ENCODE measurements around the gene GLIS2. TPM values are rescaled to one million over a fixed set of nuclear protein-coding genes. Genes with fewer than 3 reads are reported as not detected.

Gene GLIS2
- under 1 TPM; 0.15 to 0.25 TPM for total RNA-seq

GRCh38 chr16:4315186-4316107 is at the start of gene GLIS2:
Gene GLIS2, plus strand, starts transcription at chr16:4316067. Its CDS starts 16,214 bp downstream, at chr16:4332281.
- ChIA-PET POLR2A (interaction anchor here (0.6 kb wide), 1 partner anchor 1784 kb away, joined by 3 read pairs; the partner anchor contains the start of gene CEMP1), CTCF (interaction anchor here (1.1 to 2.2 kb wide), 2 partner anchors 8 to 47 kb away, joined by 3 to 9 read pairs; no protein-coding TSS in a partner anchor)

- ChIA-PET POLR2A (interaction anchor here (0.7 kb wide), 1 partner anchor 199 kb away, joined by 3 read pairs; no protein-coding TSS in a partner anchor), CTCF (interaction anchor here (4.7 kb wide), 1 partner anchor 13 kb away, joined by 24 read pairs; no protein-coding TSS in a partner anchor)
Measured at GRCh38 chr16:4266372-4266771, 49.5 kb upstream of the GLIS2 start.

GRCh38 chr16:4270091-4270490 is 45.8 kb upstream of the GLIS2 start:
- ChIA-PET POLR2A (interaction anchor here (1.1 to 4.0 kb wide), 2 partner anchors 17 to 37 kb away, joined by 3 to 33 read pairs; no protein-coding TSS in a partner anchor), CTCF (interaction anchor here (1.4 to 5.3 kb wide), 2 partner anchors 8 to 17 kb away, joined by 4 to 59 read pairs; no protein-coding TSS in a partner anchor)

DNA sequence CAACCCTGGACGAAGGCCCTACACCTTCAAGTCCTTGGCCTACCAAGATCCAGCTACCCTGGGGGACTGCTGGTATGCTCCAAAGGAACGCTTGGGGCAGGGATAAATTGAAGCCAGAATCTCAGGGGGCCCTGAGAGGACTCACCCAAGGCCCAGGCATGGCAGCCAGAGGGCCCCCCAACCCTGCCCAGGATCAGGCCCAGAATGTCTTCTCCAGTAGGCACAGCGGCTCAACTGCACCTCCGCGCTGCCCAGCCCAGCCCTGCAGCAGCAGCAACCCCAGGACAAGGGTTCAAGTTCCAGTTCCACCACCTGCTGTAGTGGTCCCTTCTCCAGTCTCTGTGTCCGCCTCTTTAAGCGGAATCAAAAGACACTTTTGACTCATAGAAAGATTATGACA is 45.3 kb upstream of the GLIS2 start:
- POLR2A ChIA-PET: interaction anchor here (1.1 to 4.0 kb wide), 2 partner anchors 17 to 37 kb away, joined by 3 to 33 read pairs; no protein-coding TSS in a partner anchor
- CTCF ChIA-PET: interaction anchor here (1.4 to 5.3 kb wide), 3 partner anchors 9 to 58 kb away, joined by 4 to 59 read pairs (median 4); no protein-coding TSS in a partner anchor

DNA sequence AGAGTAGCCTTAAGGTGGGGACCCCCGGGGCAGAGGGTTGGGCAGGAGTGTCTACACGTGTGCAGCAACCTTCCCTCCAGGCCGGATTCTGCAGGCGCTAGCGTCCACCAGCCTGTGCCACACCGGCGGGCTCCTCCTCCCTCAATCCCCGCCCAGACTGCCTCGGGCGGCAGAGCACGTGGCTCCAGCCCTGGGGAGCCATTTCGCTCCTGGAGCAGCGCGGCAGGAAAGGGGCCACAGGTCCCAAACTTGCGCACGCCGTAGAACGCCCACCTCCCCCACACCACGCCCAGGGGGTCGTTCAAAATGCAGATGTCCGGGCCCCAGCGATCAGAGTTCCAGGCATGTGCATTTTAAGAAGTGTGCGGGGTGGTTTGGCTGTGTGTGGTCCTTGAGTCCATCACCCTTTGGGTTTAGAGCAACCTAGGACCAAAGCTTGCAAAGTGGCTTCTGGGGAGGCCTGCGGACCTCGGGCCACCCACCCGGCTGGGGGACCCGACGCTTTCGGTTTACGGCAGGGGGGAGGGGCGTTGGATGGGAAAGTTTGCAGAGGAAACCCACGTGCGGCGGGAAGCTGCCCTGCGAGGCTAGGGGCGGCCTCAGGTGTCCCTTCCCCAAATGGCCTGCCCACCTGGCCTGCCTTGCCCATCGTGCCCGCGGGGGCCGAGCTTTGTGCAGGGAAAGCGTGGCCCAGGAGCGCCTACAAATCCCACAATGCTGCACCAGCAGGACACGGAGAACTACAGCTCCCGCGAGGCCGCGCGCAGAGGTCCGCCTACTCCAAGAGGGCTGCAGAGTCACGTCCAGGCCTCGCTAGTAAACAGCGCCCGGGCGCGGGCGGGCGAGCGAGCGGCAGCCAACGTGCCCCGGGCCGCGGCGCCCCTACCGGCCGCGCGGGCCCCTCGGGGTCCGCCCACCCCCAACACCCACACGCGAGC is 44.4 kb upstream of the GLIS2 start:
- ChIA-PET CTCF (interaction anchor here (0.6 to 5.3 kb wide), 6 partner anchors 10 to 57 kb away, joined by 3 to 59 read pairs (median 4); no protein-coding TSS in a partner anchor), POLR2A (interaction anchor here (0.6 to 4.0 kb wide), 10 partner anchors 11 to 747 kb away, joined by 3 to 33 read pairs (median 3); partner anchors contain the start of genes MGRN1 and NMRAL1)

DNA sequence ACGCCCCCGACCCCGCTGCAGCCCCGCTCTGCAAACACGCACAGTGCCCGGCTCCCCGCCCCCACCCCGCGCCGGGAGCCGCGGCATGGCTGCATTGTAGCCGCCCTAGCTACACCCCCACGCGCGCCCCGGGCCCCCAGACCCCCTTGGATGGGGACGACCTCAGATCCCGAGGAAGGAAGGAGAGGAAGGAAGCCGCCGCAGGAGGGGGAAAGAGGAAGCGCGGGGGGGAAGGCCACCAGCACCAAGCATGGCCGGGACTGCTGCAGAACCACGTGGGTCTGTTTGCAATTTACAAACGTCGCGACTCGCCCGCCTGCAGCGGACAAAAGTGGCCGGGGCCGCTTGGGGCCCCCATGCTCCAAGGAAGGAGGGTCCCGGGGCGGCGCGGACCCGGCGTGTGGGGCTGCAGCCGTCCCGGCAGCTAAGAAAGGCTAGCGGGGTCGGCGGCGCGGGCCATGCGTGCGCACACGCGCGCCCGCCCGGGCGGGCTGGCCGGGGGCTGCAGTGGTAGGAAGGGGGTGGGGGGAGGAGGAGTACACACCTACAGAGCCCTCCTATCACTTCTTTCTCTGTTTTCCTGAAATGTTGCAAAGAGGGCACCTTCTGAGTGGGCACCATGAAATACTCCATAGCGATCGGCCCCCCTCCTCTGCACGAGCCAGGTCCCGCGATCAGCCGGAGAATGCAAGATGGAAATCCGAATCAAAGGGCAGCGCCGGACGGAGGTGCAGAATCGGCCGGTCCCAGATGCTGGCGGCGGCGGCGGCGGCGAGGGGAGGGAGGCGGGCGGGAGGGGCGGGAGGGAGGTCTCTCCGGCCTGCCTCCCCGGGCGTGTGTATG is 43.5 kb upstream of the GLIS2 start:
- POLR2A ChIA-PET: interaction anchor here (0.6 to 4.0 kb wide), 16 partner anchors 12 to 748 kb away, joined by 3 to 33 read pairs (median 4); partner anchors contain the start of genes CREBBP, MGRN1 and NMRAL1
- CTCF ChIA-PET: interaction anchor here (0.6 to 5.3 kb wide), 15 partner anchors 12 to 449 kb away, joined by 3 to 59 read pairs (median 4); no protein-coding TSS in a partner anchor

GRCh38 chr16:4273858-4274311 is 42.0 kb upstream of the GLIS2 start:
- ChIA-PET CTCF (interaction anchor here (0.7 to 5.3 kb wide), 12 partner anchors 11 to 135 kb away, joined by 3 to 59 read pairs (median 5); no protein-coding TSS in a partner anchor), POLR2A (interaction anchor here (1.4 to 4.0 kb wide), 2 partner anchors 20 to 35 kb away, joined by 3 to 33 read pairs; no protein-coding TSS in a partner anchor)

DNA sequence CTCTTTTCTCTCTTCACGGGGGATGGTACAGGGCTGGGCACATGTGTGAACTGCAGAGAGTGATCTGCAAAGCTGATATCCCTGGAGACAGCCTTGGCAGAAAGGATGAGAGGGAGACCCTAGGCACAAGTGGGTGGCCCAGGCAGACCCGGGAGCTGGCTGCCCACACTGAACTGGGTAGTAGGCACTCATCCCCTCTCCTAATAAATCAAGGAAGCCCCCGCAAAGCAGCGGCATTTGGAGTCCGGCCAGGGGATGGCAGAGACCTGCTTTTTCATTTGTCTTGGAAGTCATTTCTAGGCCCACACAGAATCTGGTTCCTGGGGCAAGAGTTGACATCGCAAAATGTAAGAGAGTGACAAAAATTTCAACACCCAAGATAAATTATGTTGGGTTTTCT is 40.0 kb upstream of the GLIS2 start:
- ChIA-PET CTCF (no interaction called here), POLR2A (no interaction called here)

DNA sequence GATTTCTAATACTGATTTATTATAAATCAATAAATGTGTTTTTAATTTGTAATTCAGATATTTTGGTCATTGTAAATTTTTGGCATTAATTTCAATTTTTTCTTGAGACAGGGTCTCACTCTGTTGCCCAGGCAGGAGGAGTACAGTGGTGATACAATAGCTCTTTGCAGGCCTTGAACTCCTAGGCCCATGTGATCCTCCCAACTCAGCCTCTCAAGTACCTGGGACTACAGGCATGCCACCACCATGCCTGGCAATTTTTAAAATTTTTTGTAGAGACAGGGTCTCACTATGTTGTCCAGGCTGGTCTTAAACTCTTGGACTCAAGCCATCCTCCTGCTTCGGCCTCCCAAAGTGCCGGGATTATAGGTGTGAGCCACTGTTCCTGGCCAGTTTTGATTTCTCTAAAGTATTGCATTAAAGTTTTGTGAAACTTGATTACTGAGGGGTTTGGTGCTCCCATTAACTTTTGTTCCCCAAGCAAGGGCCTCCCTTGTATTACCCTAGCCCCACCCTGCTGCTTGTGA is 37.8 kb upstream of the GLIS2 start:
- ChIA-PET POLR2A (interaction anchor here (0.6 kb wide), 1 partner anchor 881 kb away, joined by 3 read pairs; no protein-coding TSS in a partner anchor), CTCF (interaction anchor here (0.6 to 2.4 kb wide), 2 partner anchors 17 to 24 kb away, joined by 3 to 6 read pairs; no protein-coding TSS in a partner anchor)

GRCh38 chr16:4280625-4281024 is 35.2 kb upstream of the GLIS2 start:
- ChIA-PET POLR2A (no interaction called here), CTCF (no interaction called here)

- ChIA-PET CTCF (interaction anchor here (2.5 kb wide), 1 partner anchor 10 kb away, joined by 8 read pairs; the partner anchor contains the start of gene TFAP4), POLR2A (no interaction called here)
Measured at GRCh38 chr16:4283441-4283840, 32.4 kb upstream of the GLIS2 start.

DNA sequence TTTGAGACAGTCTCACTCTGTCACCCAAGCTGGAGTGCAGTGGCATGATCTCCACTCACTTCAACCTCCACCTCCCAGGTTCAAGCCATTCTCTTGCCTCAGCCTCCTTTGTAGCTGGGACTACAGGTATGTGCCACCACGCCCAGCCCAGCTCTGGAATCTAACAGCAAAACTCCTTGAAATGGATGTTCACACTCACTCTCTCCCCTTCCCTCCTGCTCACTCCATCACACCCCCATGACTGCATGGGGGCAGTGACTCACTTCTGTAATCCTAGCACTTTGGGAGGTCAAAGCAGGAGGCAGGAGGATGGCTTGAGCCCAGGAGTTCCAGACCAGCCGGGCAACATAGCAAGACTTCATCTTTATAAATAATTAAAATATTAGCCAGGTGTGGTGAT is 31.9 kb upstream of the GLIS2 start:
- CTCF ChIA-PET: interaction anchor here (0.9 to 2.5 kb wide), 2 partner anchors 10 to 44 kb away, joined by 4 to 8 read pairs; partner anchors contain the start of gene TFAP4
- POLR2A ChIA-PET: no interaction called here

DNA sequence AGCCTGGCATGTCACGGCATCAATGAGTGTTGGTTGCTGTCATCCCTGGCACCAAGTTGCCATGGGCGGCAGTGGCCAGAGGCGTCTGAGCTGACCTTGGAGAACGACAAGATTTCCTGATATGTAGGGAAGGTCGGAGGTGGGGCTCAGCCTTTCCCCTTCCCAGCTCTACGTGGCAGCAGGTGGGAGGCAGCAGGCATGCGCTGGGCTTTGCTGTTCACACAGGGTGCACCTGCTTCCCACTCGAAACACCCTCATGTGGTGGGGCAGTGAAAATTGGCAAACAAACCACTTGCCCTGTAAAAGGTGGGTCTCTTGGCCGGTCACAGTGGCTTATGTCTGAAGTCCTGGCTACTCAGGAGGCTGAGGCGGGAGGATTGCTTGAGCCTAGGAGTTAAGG is 30.7 kb upstream of the GLIS2 start:
- CTCF ChIA-PET: interaction anchor here (0.7 to 2.5 kb wide), 2 partner anchors 12 kb away, joined by 3 to 8 read pairs; partner anchors contain the start of gene TFAP4
- POLR2A ChIA-PET: no interaction called here

- CTCF ChIA-PET: interaction anchor here (0.6 to 2.9 kb wide), 17 partner anchors 9 to 349 kb away, joined by 3 to 25 read pairs (median 4); partner anchors contain the start of gene TFAP4
- POLR2A ChIA-PET: no interaction called here
Measured at GRCh38 chr16:4288148-4288921, 27.5 kb upstream of the GLIS2 start.

DNA sequence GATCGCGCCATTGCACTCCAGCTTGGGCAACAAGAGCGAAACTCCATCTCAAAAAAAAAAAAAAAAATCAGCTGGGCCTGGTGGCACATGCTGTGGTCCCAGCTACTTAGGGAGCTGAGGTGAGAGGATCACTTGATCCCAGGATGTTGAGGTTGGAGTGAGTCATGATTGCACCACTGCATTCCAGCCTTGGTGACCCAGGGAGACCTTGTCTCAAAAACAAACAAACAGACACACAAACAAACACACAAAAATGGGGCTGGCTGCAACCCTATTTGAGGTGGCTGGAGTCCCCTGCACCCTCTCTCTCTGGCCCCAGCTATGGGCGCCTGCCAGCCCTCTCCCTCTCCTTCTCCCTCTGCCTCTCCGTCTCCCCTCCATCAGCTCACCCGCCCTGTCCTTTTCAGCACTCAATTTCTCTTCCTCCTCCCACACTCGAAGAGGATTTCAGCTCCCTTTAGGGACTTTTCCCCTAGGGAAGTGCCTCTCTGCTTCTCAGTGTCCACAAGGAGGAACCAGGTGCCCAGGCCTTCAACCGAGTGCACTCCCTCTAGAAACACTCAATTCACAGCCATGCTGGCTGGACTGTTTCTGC is 25.5 kb upstream of the GLIS2 start:
- CTCF ChIA-PET: interaction anchor here (0.7 to 2.9 kb wide), 3 partner anchors 36 to 42 kb away, joined by 3 to 25 read pairs (median 19); no protein-coding TSS in a partner anchor
- POLR2A ChIA-PET: no interaction called here

DNA sequence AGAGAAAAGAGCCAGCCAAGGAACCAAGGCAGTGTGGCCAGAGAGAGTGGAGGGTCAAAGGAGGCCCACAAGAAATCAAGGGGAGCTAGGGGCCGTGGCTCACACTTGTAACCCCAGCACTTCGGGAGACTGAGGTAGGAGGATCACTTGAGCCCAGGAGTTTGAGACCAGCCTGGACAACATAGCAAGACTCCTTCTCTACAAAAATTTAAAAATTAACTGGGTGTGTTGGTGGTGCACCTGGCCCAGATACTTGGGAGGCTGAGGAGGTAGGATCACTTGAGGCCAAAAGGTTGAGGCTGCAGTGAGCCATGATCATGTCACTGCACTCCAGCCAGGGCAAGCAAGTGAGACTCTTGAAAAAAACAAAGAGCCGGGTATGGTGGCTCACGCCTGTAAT is 24.2 kb upstream of the GLIS2 start:
- ChIA-PET CTCF (no interaction called here), POLR2A (no interaction called here)

All from activated CD8-positive, alpha-beta memory T cell treated with anti-CD3 and anti-CD28 coated beads for 36 hours (primary cell).